Stomach (tissue), 4 donors: ENCODE data around the gene DLGAP5.

Experiments
- CTCF ChIP-seq, 7 experiments: fragments of 450-650 bp in 4 of 7; fragments of 200-600 bp in 3 of 7; sonication (generic) in 3 of 7; IDR thresholded peaks; one replicate each; pipeline ENCODE4 v1.5.1; 2016 to 2019; ENCODE audit warnings: antibody characterized with exemption in 7 of 7, control low read depth in 2 of 7, mild to moderate bottlenecking in 1 of 7
- EP300 ChIP-seq: sonication (generic); formaldehyde crosslinking; IDR thresholded peaks from one replicate; pipeline ENCODE4 v1.6.1; 2017; ENCODE audit warnings: antibody characterized with exemption
- POLR2A ChIP-seq, 4 donors: fragments of 450-650 bp; IDR thresholded peaks; one replicate each; pipeline ENCODE4 v1.6.1; 2016; ENCODE audit warnings: antibody characterized with exemption in 4 of 4, control low read depth in 2 of 4, mild to moderate bottlenecking in 1 of 4, moderate library complexity in 1 of 4

DNA sequence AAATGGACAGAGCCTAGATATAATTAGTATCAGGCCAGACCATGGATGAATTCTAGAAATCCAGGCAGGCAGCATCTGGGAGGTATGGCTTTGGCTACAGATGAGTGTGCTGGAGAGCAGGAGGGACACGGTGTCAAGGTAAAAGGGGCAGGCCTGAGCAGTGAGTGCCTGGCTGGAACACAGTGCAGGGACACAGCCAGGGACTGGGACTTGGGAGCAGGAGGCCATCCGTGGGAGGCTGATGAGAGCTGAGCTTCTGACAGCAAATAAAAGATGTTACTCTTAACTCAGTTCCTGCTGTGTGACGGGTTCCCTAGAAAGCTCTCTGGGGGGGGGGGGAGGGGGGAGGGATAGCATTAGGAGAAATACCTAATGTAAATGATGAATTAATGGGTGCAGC is 75.9 kb downstream of the DLGAP5 start:
- no peak for TF ChIP-seq CTCF (IDR thresholded peaks at IDR 0.05)
- no peak for TF ChIP-seq EP300
- TF ChIP-seq POLR2A (IDR thresholded peaks at IDR 0.05): no peak
